Measurements from ENCODE around the gene BACH2. TPM values are rescaled to one million over a fixed set of nuclear protein-coding genes. Genes with fewer than 3 reads are reported as not detected.

BACH2 gene
- total and polyA plus RNA-seq, 2 of the 4 experiments (the other 2 are of a cell fraction) = 1.3 to 1.4 TPM

GRCh38 chr6:90019216-90019615, 277.4 kb downstream of the BACH2 start:
- Histone ChIP-seq H3K27ac (ENCODE audit: insufficient read depth, low read length) (no peak overlapping the region), H2AFZ (replicated peaks; ENCODE audit: low read length, poor library complexity) (no peak overlapping the region), H3K36me3 (ENCODE audit: control insufficient read depth, insufficient read depth, low read length) (no peaks in the 10 kb centered on the region), H2BK5ac (ENCODE audit: low read depth, low read length, poor library complexity, severe bottlenecking) (no peak overlapping the region), H3K79me1 (ENCODE audit: low read depth in 1 of 2, low read length in 2 of 2) (no peaks in the 10 kb centered on the region), H4K91ac (ENCODE audit: insufficient read depth, low read depth, low read length) (no peak overlapping the region), H2BK120ac (ENCODE audit: low read depth, low read length) (no peak overlapping the region), H3K9ac (ENCODE audit: low read depth, low read length) (no peak overlapping the region), H3K27me3 (ENCODE audit: control insufficient read depth, insufficient read depth, low read length) (no peaks in the 10 kb centered on the region), H3K4me2 (ENCODE audit: low read depth, low read length) (no peak overlapping the region), H3K18ac (ENCODE audit: low read depth, low read length) (no peak overlapping the region), H4K8ac (ENCODE audit: low read depth in 2 of 2, low read length in 2 of 2) (no peak overlapping the region), H3K9me3 (ENCODE audit: control insufficient read depth, insufficient read depth, low read length) (no peaks in the 10 kb centered on the region), H2BK15ac (ENCODE audit: low read depth, low read length) (no peak overlapping the region), H2AK5ac (ENCODE audit: low read depth, low read length) (no peak overlapping the region), H4K5ac (ENCODE audit: low read depth, low read length) (no peak overlapping the region), H3K14ac (replicated peaks; ENCODE audit: low read depth, low read length) (no peak overlapping the region), H3K23ac (ENCODE audit: low read depth, low read length) (no peak overlapping the region), H3K56ac (ENCODE audit: extremely low read depth, insufficient read depth, low read length) (no peak overlapping the region), H3K9me1 (ENCODE audit: insufficient read depth, low read length) (no peaks in the 10 kb centered on the region), H3K4me3 (ENCODE audit: insufficient read depth, low read depth, low read length) (no peak overlapping the region), H2AK9ac (replicated peaks; ENCODE audit: low read depth, low read length, poor library complexity) (no peak overlapping the region), H3K4me1 (ENCODE audit: control insufficient read depth, insufficient read depth, low read length) (no peaks in the 10 kb centered on the region; the same call in 1 of the 2 replicates), H3K4ac (ENCODE audit: low read depth, low read length) (no peak overlapping the region), H2BK20ac (ENCODE audit: low read depth, low read length) (no peak overlapping the region), H4K20me1 (ENCODE audit: insufficient read depth, low read length) (no peaks in the 10 kb centered on the region)
- ATAC-seq (ENCODE audit: low read depth) (no peak), DNase-seq (no peak)
- intact Hi-C loops (cut with micrococcal nuclease) = no loop called here
- ChIA-PET POLR2A (ENCODE audit: unreplicated experiment) (no interaction called here), CTCF (interaction anchor here (0.7 kb wide), 1 partner anchor 17 kb away, joined by 3 read pairs; no protein-coding TSS in a partner anchor)
- dilution Hi-C loops (cut with HindIII; ENCODE audit: low sequenced_read_pairs, unreplicated experiment) = no loop called here
- TF ChIP-seq MXI1 (IDR thresholded peaks at IDR 0.05; ENCODE audit: borderline replicate concordance, low read depth, low read length) = no peak
- no peak for TF ChIP-seq RFX5 (IDR thresholded peaks at IDR 0.05; ENCODE audit: low read depth, low read length)
- TF ChIP-seq RCOR1 (IDR thresholded peaks at IDR 0.05; ENCODE audit: insufficient replicate concordance, low read length) = no peak
- BruUV-seq (replicated peaks) = no TSS peak
- no CpG with 5 or more reads among the region's 1 CpG for WGBS, 2 experiments (ENCODE audit: extremely low coverage in 2 of 2, insufficient read length in 1 of 2)
- in situ Hi-C loops (cut with MboI; ENCODE audit: low sequenced_read_pairs) = no loop called here
